ENCODE measurements around the gene CSAG3.
"Not testable (repeated sequence)": the region's sequence is repeated elsewhere in the genome, so short reads cannot be mapped to it uniquely, and the experiment has no call there.

The CSAG3 gene

GRCh38 chrX:152738560-152738959 is 20.5 kb upstream of the CSAG3 start:
- Histone ChIP-seq H3K9me3 (ENCODE audit: control insufficient read depth in 2 of 2, low read length in 2 of 2) (no peaks in the 10 kb centered on the region), H3K27ac (ENCODE audit: low read depth in 2 of 2, low read length in 2 of 2) (no peak overlapping the region)

DNA sequence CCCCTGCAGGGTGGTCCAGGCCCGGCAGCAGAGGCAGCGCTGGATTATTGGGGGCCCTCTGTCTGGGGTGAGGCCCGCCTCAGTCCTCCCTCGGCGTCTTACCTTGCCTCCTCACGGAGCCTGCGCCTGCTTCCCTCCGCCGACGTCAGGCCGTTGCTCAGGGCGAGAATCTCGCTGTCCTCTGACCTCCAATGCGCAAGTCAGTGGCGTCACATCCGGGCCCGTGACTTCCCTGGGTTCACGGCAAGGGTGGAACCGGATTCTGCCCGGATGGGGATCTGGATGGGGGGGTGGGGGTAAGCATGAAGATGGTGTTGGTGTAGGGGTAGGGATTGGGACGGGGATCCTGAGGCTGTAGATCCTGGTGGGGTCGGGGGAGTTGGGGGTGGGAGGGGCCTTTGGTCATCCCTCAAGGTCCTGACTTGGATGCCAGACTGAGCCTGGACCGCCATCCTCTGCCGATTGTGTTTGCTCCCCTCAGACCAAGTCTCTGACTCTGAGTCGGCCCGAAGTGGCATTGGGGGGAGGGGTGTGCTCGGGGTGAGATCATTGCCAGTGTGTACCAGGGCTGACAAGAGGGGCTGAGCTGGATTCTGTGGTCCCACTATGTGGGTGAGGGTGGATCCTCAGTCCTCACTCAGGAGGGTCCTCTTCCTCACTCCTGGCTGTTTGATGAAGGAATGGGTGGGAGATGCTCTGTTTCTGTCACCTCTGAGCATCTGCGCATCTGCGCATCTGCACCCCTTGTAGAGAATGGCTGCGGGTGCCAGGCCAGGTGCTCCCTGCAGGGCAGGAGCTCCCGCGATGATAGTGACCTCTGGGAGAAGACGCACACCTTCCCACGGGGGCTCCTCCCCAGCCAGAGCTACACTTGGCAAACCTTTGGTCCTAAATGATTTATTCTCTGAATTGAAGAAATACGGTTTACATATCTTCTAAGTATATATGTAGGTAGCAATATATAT is 5.0 kb upstream of the CSAG3 start, which contains the start of gene MAGEA2:
Gene MAGEA2, minus strand, starts transcription at position 157 of the 965 bp plus-strand sequence. CDS start 2,479 bp downstream, outside the sequence.
- H3K36me3 ChIP-seq (ENCODE audit: control insufficient read depth in 2 of 2, insufficient read depth in 2 of 2, low read length in 2 of 2); H3K4me1 ChIP-seq (ENCODE audit: control insufficient read depth in 2 of 2, insufficient read depth in 2 of 2, low read length in 2 of 2); H3K27ac ChIP-seq (ENCODE audit: low read depth in 2 of 2, low read length in 2 of 2); H3K9me3 ChIP-seq (ENCODE audit: control insufficient read depth in 2 of 2, low read length in 2 of 2); H3K9ac ChIP-seq (ENCODE audit: low read depth in 1 of 2, low read length in 2 of 2); H3K27me3 ChIP-seq (ENCODE audit: control insufficient read depth in 2 of 2, insufficient read depth in 2 of 2, low read length in 2 of 2); H3K4me3 ChIP-seq (ENCODE audit: low read length in 2 of 2): not testable (repeated sequence)

More at GRCh38 chrX:152738560-152738959, 20.5 kb upstream of the CSAG3 start:
- Histone ChIP-seq H3K9ac (ENCODE audit: low read depth in 1 of 2, low read length in 2 of 2) (no peak overlapping the region), H3K4me1 (ENCODE audit: control insufficient read depth in 2 of 2, insufficient read depth in 2 of 2, low read length in 2 of 2) (no peaks in the 10 kb centered on the region), H3K36me3 (ENCODE audit: control insufficient read depth in 2 of 2, insufficient read depth in 2 of 2, low read length in 2 of 2) (no peaks in the 10 kb centered on the region), H3K4me3 (ENCODE audit: low read length in 2 of 2) (no peak overlapping the region), H3K27me3 (ENCODE audit: control insufficient read depth in 2 of 2, insufficient read depth in 2 of 2, low read length in 2 of 2) (no peaks in the 10 kb centered on the region)

DNA sequence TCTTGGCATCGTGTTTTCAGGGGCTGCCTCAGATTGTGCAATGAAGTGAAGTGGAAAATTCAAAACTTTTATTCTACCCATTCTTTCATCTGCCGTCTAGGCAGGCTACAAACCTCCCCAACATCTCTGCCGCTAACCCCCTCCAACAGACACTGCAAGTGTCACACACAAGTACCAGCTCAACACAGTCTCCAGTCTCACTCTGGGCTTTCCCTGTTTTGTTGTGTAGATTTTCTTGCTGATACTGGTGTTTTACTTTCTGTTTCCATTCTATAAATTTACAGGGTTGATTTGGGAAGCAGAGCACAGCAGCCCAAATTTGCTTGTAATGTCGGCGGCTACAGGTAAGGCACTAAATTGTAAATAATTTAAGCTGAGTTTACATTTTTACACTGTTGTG is 4.1 kb upstream of the CSAG3 start:
- not testable (repeated sequence) for H3K9ac ChIP-seq (ENCODE audit: low read depth in 1 of 2, low read length in 2 of 2); H3K4me3 ChIP-seq (ENCODE audit: low read length in 2 of 2); H3K36me3 ChIP-seq (ENCODE audit: control insufficient read depth in 2 of 2, insufficient read depth in 2 of 2, low read length in 2 of 2); H3K9me3 ChIP-seq (ENCODE audit: control insufficient read depth in 2 of 2, low read length in 2 of 2); H3K27me3 ChIP-seq (ENCODE audit: control insufficient read depth in 2 of 2, insufficient read depth in 2 of 2, low read length in 2 of 2); H3K4me1 ChIP-seq (ENCODE audit: control insufficient read depth in 2 of 2, insufficient read depth in 2 of 2, low read length in 2 of 2); H3K27ac ChIP-seq (ENCODE audit: low read depth in 2 of 2, low read length in 2 of 2)

- not testable (repeated sequence) for H3K4me3 ChIP-seq (ENCODE audit: low read length in 2 of 2); H3K36me3 ChIP-seq (ENCODE audit: control insufficient read depth in 2 of 2, insufficient read depth in 2 of 2, low read length in 2 of 2); H3K4me1 ChIP-seq (ENCODE audit: control insufficient read depth in 2 of 2, insufficient read depth in 2 of 2, low read length in 2 of 2)
Measured at GRCh38 chrX:152759544-152759943, 526 bp downstream of the CSAG3 start.

GRCh38 chrX:152761582-152761981 is 2.6 kb downstream of the CSAG3 start:
- not testable (repeated sequence) for H3K27me3 ChIP-seq (ENCODE audit: control insufficient read depth in 2 of 2, insufficient read depth in 2 of 2, low read length in 2 of 2)

More at GRCh38 chrX:152759544-152759943, 526 bp downstream of the CSAG3 start:
- H3K9me3 ChIP-seq (ENCODE audit: control insufficient read depth in 2 of 2, low read length in 2 of 2); H3K9ac ChIP-seq (ENCODE audit: low read depth in 1 of 2, low read length in 2 of 2); H3K27me3 ChIP-seq (ENCODE audit: control insufficient read depth in 2 of 2, insufficient read depth in 2 of 2, low read length in 2 of 2); H3K27ac ChIP-seq (ENCODE audit: low read depth in 2 of 2, low read length in 2 of 2): not testable (repeated sequence)

DNA sequence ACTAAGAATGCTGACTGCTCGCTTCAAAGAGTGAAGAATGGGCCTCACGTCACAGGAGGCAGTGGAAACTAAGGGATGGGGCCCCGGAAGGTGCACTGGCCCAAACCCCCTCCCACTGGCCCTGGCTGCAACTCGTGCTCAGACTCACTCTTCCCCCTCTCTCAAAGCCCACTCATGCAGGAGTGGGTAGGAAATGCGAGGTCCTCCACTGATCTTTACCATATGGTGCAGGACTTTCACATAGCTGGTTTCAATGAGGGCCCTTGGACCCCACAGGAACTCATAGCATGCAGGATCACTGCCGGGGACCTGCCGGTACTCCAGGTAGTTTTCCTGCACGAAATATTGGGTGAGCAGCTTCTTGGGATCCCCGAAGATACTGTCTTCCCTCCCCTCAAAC is 7.5 kb downstream of the CSAG3 start:
- H3K4me3 ChIP-seq (ENCODE audit: low read length in 2 of 2); H3K27me3 ChIP-seq (ENCODE audit: control insufficient read depth in 2 of 2, insufficient read depth in 2 of 2, low read length in 2 of 2); H3K9me3 ChIP-seq (ENCODE audit: control insufficient read depth in 2 of 2, low read length in 2 of 2); H3K4me1 ChIP-seq (ENCODE audit: control insufficient read depth in 2 of 2, insufficient read depth in 2 of 2, low read length in 2 of 2); H3K27ac ChIP-seq (ENCODE audit: low read depth in 2 of 2, low read length in 2 of 2); H3K36me3 ChIP-seq (ENCODE audit: control insufficient read depth in 2 of 2, insufficient read depth in 2 of 2, low read length in 2 of 2); H3K9ac ChIP-seq (ENCODE audit: low read depth in 1 of 2, low read length in 2 of 2): not testable (repeated sequence)

More at GRCh38 chrX:152761582-152761981, 2.6 kb downstream of the CSAG3 start:
- H3K9ac ChIP-seq (ENCODE audit: low read depth in 1 of 2, low read length in 2 of 2); H3K27ac ChIP-seq (ENCODE audit: low read depth in 2 of 2, low read length in 2 of 2); H3K9me3 ChIP-seq (ENCODE audit: control insufficient read depth in 2 of 2, low read length in 2 of 2); H3K4me1 ChIP-seq (ENCODE audit: control insufficient read depth in 2 of 2, insufficient read depth in 2 of 2, low read length in 2 of 2); H3K36me3 ChIP-seq (ENCODE audit: control insufficient read depth in 2 of 2, insufficient read depth in 2 of 2, low read length in 2 of 2); H3K4me3 ChIP-seq (ENCODE audit: low read length in 2 of 2): not testable (repeated sequence)

DNA sequence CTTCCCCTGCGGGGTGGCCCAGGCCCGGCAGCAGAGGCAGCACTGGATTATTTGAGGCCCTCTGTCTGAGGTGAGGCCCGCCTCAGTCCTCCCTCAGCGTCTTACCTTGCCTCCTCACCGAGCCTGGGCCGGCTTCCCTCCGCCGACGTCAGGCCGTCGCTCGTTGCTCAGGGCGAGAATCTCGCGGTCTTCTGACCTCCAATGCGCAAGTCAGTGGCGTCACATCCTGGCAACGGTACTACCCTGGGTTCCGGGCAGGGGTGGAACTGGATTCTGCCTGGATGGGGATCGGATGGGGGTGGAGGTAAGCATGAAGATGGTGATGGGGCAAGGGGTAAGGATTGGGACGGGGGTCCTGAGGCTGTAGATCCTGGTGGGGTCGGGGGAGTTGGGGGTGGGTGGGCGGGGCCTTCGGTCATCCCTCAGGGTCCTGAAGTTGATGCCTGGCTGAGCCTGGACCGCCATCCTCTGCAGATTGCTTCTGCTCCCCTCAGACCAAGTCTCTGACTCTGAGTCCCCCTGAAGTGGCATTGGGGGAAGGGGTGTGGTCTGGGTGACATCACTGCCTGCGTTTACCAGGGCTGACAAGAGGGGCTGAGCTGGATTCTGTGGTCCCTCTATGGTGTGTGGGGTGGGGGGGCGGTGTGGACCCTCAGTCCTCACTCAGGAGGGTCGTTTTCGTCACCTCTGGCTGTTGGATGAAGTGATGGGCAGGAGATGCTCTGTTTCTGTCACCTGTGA is 10.7 kb downstream of the CSAG3 start, which contains the start of gene MAGEA6:
Gene MAGEA6, minus strand, starts transcription at position 141 of the 741 bp plus-strand sequence. CDS start 2,039 bp downstream, outside the sequence.
- not testable (repeated sequence) for H3K9me3 ChIP-seq (ENCODE audit: control insufficient read depth in 2 of 2, low read length in 2 of 2); H3K27me3 ChIP-seq (ENCODE audit: control insufficient read depth in 2 of 2, insufficient read depth in 2 of 2, low read length in 2 of 2); H3K27ac ChIP-seq (ENCODE audit: low read depth in 2 of 2, low read length in 2 of 2); H3K9ac ChIP-seq (ENCODE audit: low read depth in 1 of 2, low read length in 2 of 2); H3K4me3 ChIP-seq (ENCODE audit: low read length in 2 of 2); H3K36me3 ChIP-seq (ENCODE audit: control insufficient read depth in 2 of 2, insufficient read depth in 2 of 2, low read length in 2 of 2); H3K4me1 ChIP-seq (ENCODE audit: control insufficient read depth in 2 of 2, insufficient read depth in 2 of 2, low read length in 2 of 2)

DNA sequence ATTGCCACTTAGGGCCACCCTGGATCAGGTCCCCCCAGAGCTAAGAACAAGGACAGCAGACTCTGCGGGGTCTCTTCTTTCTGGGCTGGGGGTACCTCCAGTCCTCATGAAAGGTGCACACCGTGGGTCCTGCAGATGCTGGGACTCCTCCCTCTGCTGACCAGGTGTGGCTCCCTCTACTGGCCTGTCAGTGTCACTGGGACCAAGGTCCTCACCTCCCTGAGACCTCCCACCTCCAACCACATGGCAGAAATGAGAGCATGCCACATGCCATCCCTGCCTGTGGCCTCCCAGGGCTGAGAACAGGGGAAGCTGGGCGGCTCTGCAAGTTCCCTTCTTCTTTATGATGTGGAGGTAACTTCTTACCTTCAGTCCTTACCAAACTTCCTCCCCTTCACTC is 28.0 kb downstream of the CSAG3 start:
- not testable (repeated sequence) for H3K4me3 ChIP-seq (ENCODE audit: low read length in 2 of 2); H3K27me3 ChIP-seq (ENCODE audit: control insufficient read depth in 2 of 2, insufficient read depth in 2 of 2, low read length in 2 of 2); H3K27ac ChIP-seq (ENCODE audit: low read depth in 2 of 2, low read length in 2 of 2); H3K36me3 ChIP-seq (ENCODE audit: control insufficient read depth in 2 of 2, insufficient read depth in 2 of 2, low read length in 2 of 2); H3K4me1 ChIP-seq (ENCODE audit: control insufficient read depth in 2 of 2, insufficient read depth in 2 of 2, low read length in 2 of 2); H3K9ac ChIP-seq (ENCODE audit: low read depth in 1 of 2, low read length in 2 of 2); H3K9me3 ChIP-seq (ENCODE audit: control insufficient read depth in 2 of 2, low read length in 2 of 2)

- H3K4me1 ChIP-seq (ENCODE audit: control insufficient read depth in 2 of 2, insufficient read depth in 2 of 2, low read length in 2 of 2), result no peaks in the 10 kb centered on the region
- no peak overlapping the region for H3K4me3 ChIP-seq (ENCODE audit: low read length in 2 of 2)
- H3K27me3 ChIP-seq (ENCODE audit: control insufficient read depth in 2 of 2, insufficient read depth in 2 of 2, low read length in 2 of 2), result peaks cover 0 to 2% of the 10 kb centered on the region in 2 donors
- no peaks in the 10 kb centered on the region for H3K36me3 ChIP-seq (ENCODE audit: control insufficient read depth in 2 of 2, insufficient read depth in 2 of 2, low read length in 2 of 2)
- H3K9me3 ChIP-seq (ENCODE audit: control insufficient read depth in 2 of 2, low read length in 2 of 2), result no peaks in the 10 kb centered on the region
- no peak overlapping the region for H3K27ac ChIP-seq (ENCODE audit: low read depth in 2 of 2, low read length in 2 of 2)
- no peak overlapping the region for H3K9ac ChIP-seq (ENCODE audit: low read depth in 1 of 2, low read length in 2 of 2)
Measured at GRCh38 chrX:152798945-152799344, 39.9 kb downstream of the CSAG3 start.

DNA sequence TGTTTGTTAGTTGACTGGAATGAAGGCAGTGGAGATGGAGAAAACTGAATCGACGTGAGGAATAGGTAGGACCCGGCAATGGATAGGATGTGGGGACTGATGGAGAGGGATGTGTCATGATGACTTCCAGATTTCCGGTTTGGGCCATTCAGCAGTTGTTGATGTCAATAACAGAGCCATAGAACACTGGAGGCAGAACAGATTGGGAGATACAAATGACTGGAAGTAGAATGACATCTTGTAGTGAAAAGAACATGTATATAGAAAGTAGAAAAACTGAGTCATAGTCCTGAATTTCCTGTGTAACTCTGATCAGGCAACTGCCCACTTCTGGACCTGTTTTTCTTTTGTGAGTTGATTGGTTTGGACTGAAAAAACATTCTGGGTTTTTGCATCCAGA is 47.0 kb downstream of the CSAG3 start:
- H3K9me3 ChIP-seq (ENCODE audit: control insufficient read depth in 2 of 2, low read length in 2 of 2), result no peaks in the 10 kb centered on the region
- no peak overlapping the region for H3K9ac ChIP-seq (ENCODE audit: low read depth in 1 of 2, low read length in 2 of 2)

More for the DNA sequence above, 47.0 kb downstream of the CSAG3 start:
- no peak overlapping the region for H3K4me3 ChIP-seq (ENCODE audit: low read length in 2 of 2)
- peaks cover 0 to 7% of the 10 kb centered on the region in 2 donors for H3K27me3 ChIP-seq (ENCODE audit: control insufficient read depth in 2 of 2, insufficient read depth in 2 of 2, low read length in 2 of 2)
- H3K27ac ChIP-seq (ENCODE audit: low read depth in 2 of 2, low read length in 2 of 2), result no peak overlapping the region
- H3K4me1 ChIP-seq (ENCODE audit: control insufficient read depth in 2 of 2, insufficient read depth in 2 of 2, low read length in 2 of 2), result no peaks in the 10 kb centered on the region
- no peaks in the 10 kb centered on the region for H3K36me3 ChIP-seq (ENCODE audit: control insufficient read depth in 2 of 2, insufficient read depth in 2 of 2, low read length in 2 of 2)
